C4-2B (cell line): Measurements from ENCODE around the gene RNF11.

ENCODE experiments used
- H3K27ac ChIP-seq: fragments of 450-650 bp; 2 replicates; pipeline ENCODE4 v1.5.1; 2017
- CTCF ChIP-seq: fragments of 450-650 bp; conservative IDR thresholded peaks from 2 replicates; pipeline ENCODE4 v1.5.1; 2017; ENCODE audit warnings: mild to moderate bottlenecking
- ZFX ChIP-seq: fragments of 450-650 bp; IDR thresholded peaks from 2 replicates; pipeline ENCODE4 v1.6.1; 2017

The RNF11 gene

GRCh38 chr1:51268634-51269033 lies 32.6 kb downstream of the RNF11 start:
- no peak overlapping the region for H3K27ac ChIP-seq
- TF ChIP-seq ZFX, result no peak
- no peak for TF ChIP-seq CTCF

GRCh38 chr1:51270751-51271150 lies 34.7 kb downstream of the RNF11 start:
- H3K27ac ChIP-seq, result no peak overlapping the region
- no peak for TF ChIP-seq ZFX
- no peak for TF ChIP-seq CTCF

- TF ChIP-seq ZFX (no peak), CTCF (no peak)
- H3K27ac ChIP-seq, result no peak overlapping the region
Measured at GRCh38 chr1:51272916-51273315, 36.8 kb downstream of the RNF11 start.

- TF ChIP-seq ZFX, result no peak
- H3K27ac ChIP-seq, result no peak overlapping the region
Measured at GRCh38 chr1:51274676-51275075, 38.6 kb downstream of the RNF11 start.

GRCh38 chr1:51276286-51276685 lies 40.2 kb downstream of the RNF11 start:
- TF ChIP-seq ZFX (no peak), CTCF (no peak)

GRCh38 chr1:51280321-51280978 lies 44.4 kb downstream of the RNF11 start:
- no peak overlapping the region for H3K27ac ChIP-seq
- no peak for TF ChIP-seq ZFX
- TF ChIP-seq CTCF, result no peak

More at GRCh38 chr1:51276286-51276685, 40.2 kb downstream of the RNF11 start:
- H3K27ac ChIP-seq, result no peak overlapping the region

GRCh38 chr1:51281807-51282206 lies 45.7 kb downstream of the RNF11 start:
- H3K27ac ChIP-seq, result no peak overlapping the region
- TF ChIP-seq CTCF (no peak), ZFX (no peak)

- no peak overlapping the region for H3K27ac ChIP-seq
- TF ChIP-seq ZFX (no peak), CTCF (no peak)
Measured at GRCh38 chr1:51282605-51283004, 46.5 kb downstream of the RNF11 start.
